ENCODE results near the gene CIC.

- no peak for TF ChIP-seq CTCF (optimal IDR thresholded peaks at IDR 0.05 in 1 of 3, IDR thresholded peaks at IDR 0.05 in 1 of 3, conservative IDR thresholded peaks at IDR 0.05 in 1 of 3; ENCODE audit: extremely low read depth in 1 of 3, insufficient read depth in 2 of 3, low read length in 3 of 3)
- TF ChIP-seq EZH2 (IDR thresholded peaks at IDR 0.05; ENCODE audit: low read length) = no peak
Observed at GRCh38 chr19:42220751-42221097, 48.3 kb upstream of the CIC start.
